Embryonic facial prominence (tissue), 1 donor: ENCODE measurements around the gene SPHK2.
A peak's percentile ranks its signal among the peaks of the same experiment; 100 is the strongest.
"Not testable (repeated sequence)": the region's sequence is repeated elsewhere in the genome, so short reads cannot be mapped to it uniquely, and the experiment has no call there.

ENCODE experiments used
- DNase-seq: peaks from one replicate; pipeline ENCODE4 v3.0.0-alpha.2; 2016; ENCODE audit errors: extremely low spot score

SPHK2 gene

GRCh38 chr19:48637449-48637947, 18.2 kb downstream of the SPHK2 start:
- peak; percentile 94 for DNase-seq

DNA sequence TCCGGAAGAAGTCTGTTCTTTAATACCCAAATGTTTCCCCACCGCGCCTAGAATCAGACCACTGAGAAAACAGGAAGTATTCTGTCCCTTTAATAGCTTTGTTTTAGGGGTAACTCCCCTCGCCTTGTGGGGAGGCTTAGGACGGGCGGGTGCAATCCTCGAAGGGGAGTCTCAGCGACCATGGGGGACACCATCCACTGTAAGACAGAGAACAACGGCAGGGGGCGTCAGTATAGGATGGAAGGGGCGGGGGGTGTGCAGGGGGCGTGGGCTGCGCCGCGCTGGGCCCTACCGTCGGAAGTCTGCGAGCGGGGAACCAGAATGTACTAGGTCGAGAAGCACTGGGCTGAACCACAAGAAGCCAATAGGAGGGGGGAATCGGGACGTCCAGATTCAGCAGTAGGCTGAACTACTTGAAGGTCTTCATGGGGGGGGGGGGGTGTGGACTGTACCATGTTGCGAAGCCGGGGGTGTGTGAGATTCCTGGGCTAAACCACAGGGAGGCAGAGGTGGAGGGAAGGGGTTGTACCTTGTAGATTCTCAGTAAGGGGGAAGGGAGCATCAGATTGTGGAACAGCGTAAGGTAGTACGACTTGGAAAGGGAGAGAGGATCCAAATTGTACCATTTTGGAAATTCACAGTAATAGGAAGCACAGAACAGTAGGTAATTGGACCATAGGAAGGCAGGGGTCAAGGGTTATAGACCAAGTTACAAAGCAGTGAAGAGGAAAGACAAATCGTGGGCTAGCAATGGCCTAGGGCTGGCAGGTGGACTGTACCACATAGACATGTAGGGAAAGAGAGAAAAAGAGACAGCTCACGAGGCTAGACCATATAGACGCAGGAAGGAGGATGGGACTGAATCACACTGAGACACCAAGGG, 18.9 kb downstream of the SPHK2 start:
- DNase-seq, result peak; percentile 94

DNA sequence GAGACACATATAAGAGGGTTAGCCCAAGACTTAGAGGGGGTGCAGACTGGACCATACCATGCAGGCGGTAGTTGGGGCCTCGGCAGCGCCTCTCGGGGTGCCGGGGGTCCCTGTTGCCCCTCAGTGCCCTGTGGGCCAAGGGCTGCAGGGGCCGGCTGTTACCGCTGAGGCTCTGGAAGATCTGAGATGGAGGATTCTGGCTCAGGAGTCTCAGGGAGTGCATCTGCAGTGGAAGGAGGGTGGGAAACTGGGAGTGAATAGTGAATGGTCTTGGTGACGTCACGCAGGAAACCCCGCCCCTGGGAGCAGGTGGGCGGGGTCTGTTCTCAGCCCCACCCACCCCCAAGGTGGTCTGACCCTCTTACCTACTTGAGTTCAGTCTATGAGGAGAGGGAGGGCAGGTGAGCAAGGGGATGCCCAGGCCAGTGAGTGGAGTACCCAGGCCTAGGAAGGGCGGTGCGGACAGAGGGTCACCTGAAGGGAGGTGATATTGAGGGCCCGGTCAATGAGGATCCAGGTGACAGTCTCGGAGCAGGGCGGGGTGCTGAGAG, 19.6 kb downstream of the SPHK2 start:
- DNase-seq, result no peak

GRCh38 chr19:48639483-48640375, 20.4 kb downstream of the SPHK2 start:
- no peak for DNase-seq

- DNase-seq, result peak; percentile 5
Observed at GRCh38 chr19:48641850-48642249, 22.5 kb downstream of the SPHK2 start.

GRCh38 chr19:48642862-48643261, 23.6 kb downstream of the SPHK2 start:
- DNase-seq, result no peak

GRCh38 chr19:48644355-48644754, 25.0 kb downstream of the SPHK2 start:
- peak; percentile 5 for DNase-seq

GRCh38 chr19:48644839-48645619, 25.7 kb downstream of the SPHK2 start:
- peak; percentile 74 for DNase-seq

- no peak for DNase-seq
Observed at GRCh38 chr19:48645620-48646000, 26.3 kb downstream of the SPHK2 start.

DNA sequence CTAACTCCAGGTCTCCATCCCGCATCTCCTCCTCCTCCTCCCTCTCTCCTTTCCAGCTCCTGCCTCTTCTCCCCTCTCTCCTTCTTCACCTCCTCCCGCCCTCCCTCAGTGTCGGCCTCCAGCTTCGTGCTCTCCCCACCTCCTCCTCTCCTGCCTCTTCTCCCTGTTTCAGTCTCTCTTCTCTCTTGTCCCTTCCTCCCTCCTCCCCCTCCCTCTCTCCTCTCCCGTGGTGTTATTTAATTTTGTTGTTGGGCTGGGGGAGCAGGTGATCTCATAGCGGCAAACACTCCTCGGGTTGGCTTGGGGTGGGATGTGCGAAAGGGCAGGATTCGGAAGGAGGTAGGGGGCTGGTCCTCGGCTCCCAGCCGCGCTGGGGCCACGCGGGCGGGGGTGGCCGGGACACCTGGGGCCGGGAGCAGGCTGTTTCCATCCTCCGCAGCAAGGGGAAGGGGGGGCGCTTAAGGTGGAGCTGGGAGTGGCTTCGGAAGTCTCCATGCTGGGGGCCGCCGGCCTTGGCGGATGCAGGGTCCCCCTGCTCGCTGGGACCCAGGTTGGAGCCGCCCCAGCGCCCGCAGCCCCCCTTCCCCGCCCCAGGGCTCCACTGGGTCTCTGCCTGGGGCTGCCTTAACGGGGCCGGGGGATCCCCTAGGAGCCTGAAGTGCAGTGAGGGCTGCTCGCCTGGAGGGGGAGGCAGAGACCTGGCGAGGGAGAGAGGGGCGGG, 26.9 kb downstream of the SPHK2 start, which contains the start of gene CA11:
Gene CA11, minus strand, starts transcription at position 187 of the 721 bp plus-strand sequence. CDS start 555 bp downstream, outside the sequence.
- DNase-seq, result peak; percentile 85

GRCh38 chr19:48646722-48647216, 27.5 kb downstream of the SPHK2 start:
- DNase-seq, result peak; percentile 5

GRCh38 chr19:48648134-48648533, 28.8 kb downstream of the SPHK2 start:
- DNase-seq, result peak; percentile 3

DNA sequence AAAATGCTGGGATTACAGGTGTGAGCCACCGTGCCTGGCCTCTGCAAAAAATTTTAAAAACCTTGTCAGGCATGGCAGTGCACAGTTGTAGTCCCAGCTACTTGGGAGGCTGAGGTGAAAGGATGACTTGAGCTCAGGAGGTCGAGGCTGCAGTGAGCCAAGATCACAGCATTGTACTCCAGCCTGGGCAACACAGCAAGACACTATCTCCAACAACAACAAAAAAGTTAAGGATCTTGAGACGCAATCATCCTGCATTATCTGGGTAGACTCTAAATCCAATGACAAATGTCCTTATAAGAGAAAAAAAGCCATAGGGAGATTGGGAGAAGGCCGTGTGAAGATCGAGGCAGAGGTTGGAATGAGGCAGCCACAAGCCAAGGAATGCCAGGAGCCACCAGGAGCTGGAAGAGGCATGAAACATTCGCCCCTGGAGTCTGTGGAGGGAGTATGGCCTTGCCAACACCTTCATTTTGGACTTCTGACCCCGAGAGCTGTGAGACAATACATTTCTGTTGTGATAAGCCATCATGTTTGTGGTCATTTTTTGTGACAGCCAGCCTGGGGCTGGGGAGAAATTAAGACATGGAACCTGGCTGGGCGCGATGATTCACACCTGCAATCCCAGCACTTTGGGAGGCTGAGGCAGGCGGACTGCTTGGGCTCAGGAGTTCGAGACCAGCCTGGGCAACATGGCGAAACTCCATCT, 31.8 kb downstream of the SPHK2 start:
- no peak for DNase-seq

GRCh38 chr19:48651683-48652048, 32.4 kb downstream of the SPHK2 start:
- no peak for DNase-seq

GRCh38 chr19:48654299-48655059, 35.2 kb downstream of the SPHK2 start:
- DNase-seq, result no peak

DNA sequence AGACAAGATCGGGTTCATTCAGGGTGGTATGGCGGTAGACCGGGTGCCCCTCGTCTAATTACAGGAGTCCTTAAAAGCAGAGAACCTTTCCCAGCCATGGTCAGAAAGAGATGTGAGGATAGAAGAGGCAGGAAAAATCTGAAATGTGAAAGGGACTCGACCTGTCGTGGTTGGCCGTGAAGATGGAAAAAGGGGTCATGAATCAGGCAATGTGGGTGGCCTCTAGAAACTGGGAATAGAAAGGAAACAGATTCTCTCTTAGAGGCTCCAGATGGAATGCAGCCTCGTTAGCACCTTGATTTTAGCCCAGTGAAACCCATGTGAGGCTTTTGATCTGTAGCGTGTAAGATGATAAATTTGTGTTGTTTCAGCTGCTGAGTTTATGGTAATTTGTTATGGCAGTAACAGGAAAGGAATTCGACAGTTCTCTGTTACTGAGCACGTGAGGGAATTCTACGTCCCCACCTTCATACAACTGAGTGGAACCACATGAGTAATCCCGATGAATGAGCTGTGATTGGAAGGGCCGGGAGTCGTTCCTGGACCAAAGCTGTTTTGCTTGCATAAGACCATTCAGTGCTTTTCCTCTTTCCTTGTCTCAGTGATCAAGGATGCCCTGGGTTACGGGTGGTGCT, 37.7 kb downstream of the SPHK2 start:
- peak; percentile 67 for DNase-seq

DNA sequence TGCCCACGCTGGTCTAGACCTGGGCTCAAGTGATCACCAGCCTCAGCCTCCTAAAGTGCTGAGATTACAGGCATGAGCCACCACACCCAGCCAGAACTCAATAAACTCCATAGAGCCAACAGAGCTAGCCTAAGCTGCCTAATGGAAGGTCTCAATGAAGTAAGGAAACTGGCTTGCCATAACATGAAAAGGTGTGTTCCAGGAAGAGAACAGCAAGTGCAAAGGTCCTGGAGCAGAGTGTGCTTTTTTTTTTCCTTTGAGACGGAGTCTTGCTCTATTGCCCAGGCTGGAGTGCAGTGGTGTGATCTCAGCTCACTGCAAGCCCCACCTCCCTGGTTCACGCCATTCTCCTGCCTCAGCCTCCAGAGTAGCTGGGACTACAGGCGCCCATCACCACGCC, 38.5 kb downstream of the SPHK2 start:
- not testable (repeated sequence) for DNase-seq

DNA sequence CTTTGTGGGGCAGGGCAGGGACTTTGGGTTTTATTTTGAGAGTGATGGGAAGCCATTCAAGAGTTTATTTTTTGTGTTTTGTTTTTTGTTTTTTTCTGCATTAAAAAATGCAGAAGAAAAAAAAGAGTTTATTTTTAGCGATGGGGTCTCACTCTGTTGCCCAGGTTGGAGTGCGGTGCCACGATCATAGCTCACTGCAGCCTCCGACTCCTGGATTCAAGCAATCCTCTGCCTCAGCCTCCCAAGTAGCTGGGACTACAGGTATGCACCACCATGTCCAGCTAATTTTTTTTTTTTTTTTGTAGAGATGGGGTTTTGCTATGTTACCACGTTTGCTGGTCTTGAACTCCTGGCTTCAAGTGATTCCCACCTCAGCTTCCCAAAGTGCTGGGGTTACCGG, 39.2 kb downstream of the SPHK2 start:
- no peak for DNase-seq

- no peak for DNase-seq
Observed at GRCh38 chr19:48659768-48660167, 40.5 kb downstream of the SPHK2 start.
